ENCODE data around the gene SORCS2. TPM values are rescaled to one million over a fixed set of nuclear protein-coding genes. Genes with fewer than 3 reads are reported as not detected.

SORCS2 gene
- total and polyA plus RNA-seq, 2 of the 4 experiments (the other 2 are of a cell fraction), result 0.36 to 0.62 TPM

DNA sequence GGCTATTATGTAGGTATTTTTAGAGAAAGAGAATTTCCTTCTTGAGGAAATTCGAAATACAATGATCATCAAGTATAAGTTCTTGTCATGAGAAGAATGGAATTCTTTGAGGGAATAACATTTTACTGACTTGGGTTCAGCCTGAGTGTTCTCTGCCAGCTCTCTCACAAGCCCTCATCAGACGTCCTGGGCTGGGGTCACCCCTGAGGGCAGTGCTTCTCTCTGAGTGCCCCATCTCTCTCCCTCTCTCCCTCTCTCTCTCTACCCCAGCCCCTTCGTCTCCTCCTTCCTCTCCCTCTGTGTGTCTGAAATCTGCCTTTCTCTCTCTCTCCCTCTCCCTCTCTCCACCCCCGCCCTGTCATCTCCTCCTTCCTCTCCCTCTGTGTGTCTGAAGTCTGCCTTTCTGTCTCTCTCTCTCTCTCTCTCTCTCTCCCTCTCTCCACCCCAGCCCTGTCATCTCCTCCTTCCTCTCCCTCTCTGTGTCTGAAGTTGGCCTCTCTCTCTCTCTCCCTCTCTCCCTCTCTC, 484.1 kb downstream of the SORCS2 start:
- H3K27me3 ChIP-seq (ENCODE audit: control insufficient read depth, insufficient read depth, low read length), result peaks cover 38% of the 10 kb centered on the region
- H2AK5ac ChIP-seq (ENCODE audit: low read depth, low read length), result no peak overlapping the region
- no peaks in the 10 kb centered on the region for H3K36me3 ChIP-seq (ENCODE audit: control insufficient read depth, insufficient read depth, low read length)
- no peak overlapping the region for H3K4ac ChIP-seq (ENCODE audit: low read depth, low read length)
- WGBS, 2 experiments (ENCODE audit: extremely low coverage in 2 of 2, insufficient read length in 1 of 2), result 20% methylated on average over 1 of the region's 4 CpGs; no CpG with 5 or more reads in 1 of the 2 experiments
- no peak overlapping the region for H2AK9ac ChIP-seq (replicated peaks; ENCODE audit: low read depth, low read length, poor library complexity)
- peaks cover 4% of the 10 kb centered on the region for H3K9me3 ChIP-seq (ENCODE audit: control insufficient read depth, insufficient read depth, low read length)
- dilution Hi-C loops (cut with HindIII; ENCODE audit: low sequenced_read_pairs, unreplicated experiment) (no loop called here), in situ Hi-C loops (cut with MboI; ENCODE audit: low sequenced_read_pairs) (no loop called here), intact Hi-C loops (cut with micrococcal nuclease) (no loop called here)
- H2AFZ ChIP-seq (replicated peaks; ENCODE audit: low read length, poor library complexity), result no peak overlapping the region
- no peak overlapping the region for H3K4me3 ChIP-seq (ENCODE audit: insufficient read depth, low read depth, low read length)
- H3K27ac ChIP-seq (ENCODE audit: insufficient read depth, low read length), result no peak overlapping the region
- no peaks in the 10 kb centered on the region for H4K20me1 ChIP-seq (ENCODE audit: insufficient read depth, low read length)
- H3K4me2 ChIP-seq (ENCODE audit: low read depth, low read length), result no peak overlapping the region
- H4K91ac ChIP-seq (ENCODE audit: insufficient read depth, low read depth, low read length), result no peak overlapping the region
- no peaks in the 10 kb centered on the region for H3K4me1 ChIP-seq (ENCODE audit: control insufficient read depth, insufficient read depth, low read length)
- H4K5ac ChIP-seq (ENCODE audit: low read depth, low read length), result no peak overlapping the region
- CTCF ChIA-PET, result no interaction called here
- H2BK15ac ChIP-seq (ENCODE audit: low read depth, low read length), result no peak overlapping the region
- no peak overlapping the region for H2BK120ac ChIP-seq (ENCODE audit: low read depth, low read length)
- no peak overlapping the region for H2BK20ac ChIP-seq (ENCODE audit: low read depth, low read length)
- no peak overlapping the region for H3K23ac ChIP-seq (ENCODE audit: low read depth, low read length)
- no peak overlapping the region for H3K9ac ChIP-seq (ENCODE audit: low read depth, low read length)
- no peak overlapping the region for H3K56ac ChIP-seq (ENCODE audit: extremely low read depth, insufficient read depth, low read length)
- POLR2A ChIA-PET (ENCODE audit: unreplicated experiment), result no interaction called here
- ATAC-seq (ENCODE audit: low read depth) (no peak), DNase-seq (no peak)
- TF ChIP-seq, protein P1, sequence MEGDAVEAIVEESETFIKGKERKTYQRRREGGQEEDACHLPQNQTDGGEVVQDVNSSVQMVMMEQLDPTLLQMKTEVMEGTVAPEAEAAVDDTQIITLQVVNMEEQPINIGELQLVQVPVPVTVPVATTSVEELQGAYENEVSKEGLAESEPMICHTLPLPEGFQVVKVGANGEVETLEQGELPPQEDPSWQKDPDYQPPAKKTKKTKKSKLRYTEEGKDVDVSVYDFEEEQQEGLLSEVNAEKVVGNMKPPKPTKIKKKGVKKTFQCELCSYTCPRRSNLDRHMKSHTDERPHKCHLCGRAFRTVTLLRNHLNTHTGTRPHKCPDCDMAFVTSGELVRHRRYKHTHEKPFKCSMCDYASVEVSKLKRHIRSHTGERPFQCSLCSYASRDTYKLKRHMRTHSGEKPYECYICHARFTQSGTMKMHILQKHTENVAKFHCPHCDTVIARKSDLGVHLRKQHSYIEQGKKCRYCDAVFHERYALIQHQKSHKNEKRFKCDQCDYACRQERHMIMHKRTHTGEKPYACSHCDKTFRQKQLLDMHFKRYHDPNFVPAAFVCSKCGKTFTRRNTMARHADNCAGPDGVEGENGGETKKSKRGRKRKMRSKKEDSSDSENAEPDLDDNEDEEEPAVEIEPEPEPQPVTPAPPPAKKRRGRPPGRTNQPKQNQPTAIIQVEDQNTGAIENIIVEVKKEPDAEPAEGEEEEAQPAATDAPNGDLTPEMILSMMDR (conservative IDR thresholded peaks at IDR 0.05; ENCODE audit: low read depth, low read length), result no peak
- TF ChIP-seq USF2 (IDR thresholded peaks at IDR 0.05; ENCODE audit: low read depth, low read length) (no peak), ELK1 (IDR thresholded peaks at IDR 0.05; ENCODE audit: borderline replicate concordance, low read depth, low read length) (no peak), CEBPB (IDR thresholded peaks at IDR 0.05; ENCODE audit: low read depth, low read length) (no peak), POLR2A (IDR thresholded peaks at IDR 0.05; ENCODE audit: low read depth, low read length) (no peak), MAZ (IDR thresholded peaks at IDR 0.05; ENCODE audit: borderline replicate concordance, low read depth, low read length) (no peak), FOS (IDR thresholded peaks at IDR 0.05; ENCODE audit: low read depth, low read length) (no peak)
- no peak overlapping the region for H3K14ac ChIP-seq (replicated peaks; ENCODE audit: low read depth, low read length)
- no peak overlapping the region for H4K8ac ChIP-seq (ENCODE audit: low read depth in 2 of 2, low read length in 2 of 2)
- H3K79me1 ChIP-seq (ENCODE audit: low read depth in 1 of 2, low read length in 2 of 2), result no peaks in the 10 kb centered on the region
- H3K18ac ChIP-seq (ENCODE audit: low read depth, low read length), result no peak overlapping the region
- H3K9me1 ChIP-seq (ENCODE audit: insufficient read depth, low read length), result no peaks in the 10 kb centered on the region
- BruUV-seq (replicated peaks), result no TSS peak
- no peak overlapping the region for H2BK5ac ChIP-seq (ENCODE audit: low read depth, low read length, poor library complexity, severe bottlenecking)
